Uterus (tissue), 4 donors: ENCODE results near the gene STARD8. TPM values are rescaled to one million over a fixed set of nuclear protein-coding genes. Genes with fewer than 3 reads are reported as not detected.
"Not testable (repeated sequence)": the region's sequence is repeated elsewhere in the genome, so short reads cannot be mapped to it uniquely, and the experiment has no call there.

Experiments
- DNase-seq, 2 donors: peaks; one replicate each; pipeline ENCODE4 v3.0.0-alpha.2; 2019 to 2020
- H3K27ac ChIP-seq, 2 donors: fragments of 200-600 bp; sonication (generic); 1 replicate in 1 of 2; 2 replicates in 1 of 2; pipeline ENCODE4 v1.5.1; 2016 to 2018
- H3K27me3 ChIP-seq, 2 donors: fragments of 200-600 bp; sonication (generic); one replicate each; pipeline ENCODE4 v1.5.1; 2018 to 2019; ENCODE audit warnings: control low read depth in 1 of 2
- H3K36me3 ChIP-seq, 2 donors: fragments of 200-600 bp; sonication (generic); one replicate each; pipeline ENCODE4 v1.5.1; 2019; ENCODE audit warnings: control low read depth in 1 of 2
- H3K4me1 ChIP-seq, 2 donors: fragments of 200-600 bp; sonication (generic); one replicate each; pipeline ENCODE4 v1.5.1; 2018 to 2019; ENCODE audit warnings: control low read depth in 1 of 2
- H3K4me3 ChIP-seq, 2 donors: fragments of 200-600 bp; sonication (generic); 1 replicate in 1 of 2; 2 replicates in 1 of 2; pipeline ENCODE4 v1.5.1; 2018 to 2019; ENCODE audit warnings: mild to moderate bottlenecking in 1 of 2
- H3K9me3 ChIP-seq, 2 donors: fragments of 200-600 bp; sonication (generic); one replicate each; pipeline ENCODE4 v1.5.1; 2019; ENCODE audit warnings: control low read depth in 1 of 2
- POLR2A ChIP-seq, 2 donors: fragments of 450-650 bp; IDR thresholded peaks; one replicate each; pipeline ENCODE4 v1.6.1; 2016; ENCODE audit warnings: antibody characterized with exemption in 2 of 2, mild to moderate bottlenecking in 1 of 2, moderate library complexity in 1 of 2
- intact Hi-C: fragments of 100-400 bp; cut with DNase I; formaldehyde crosslinking; loops from one replicate; pipeline ENCODE4 v1.15.1; 2023; ENCODE audit warnings: low total_unique reads
- total RNA-seq, 4 donors: library from RNA; depleted of rRNA in 3 of 4; stranded (reverse); fragments of >200 nt in 3 of 4; gene quantifications; one replicate each; pipeline versions ENCODE4 v1.1.0 to v1.2.4, GENCODE V29; 2014 to 2023
- TF ChIP-seq, protein P1 (sequence below), 4 experiments: fragments of 200-600 bp in 2 of 4; fragments of 450-650 bp in 2 of 4; sonication (generic) in 2 of 4; IDR thresholded peaks; one replicate each; pipeline ENCODE4 v1.5.1; 2016 to 2019; ENCODE audit warnings: antibody characterized with exemption in 4 of 4, mild to moderate bottlenecking in 2 of 4, moderate library complexity in 1 of 4
- donor health status: DM: yes; HTN: yes; CAD: no.

STARD8 gene
- total RNA-seq, 4 donors from 2014 or later = 10.9 to 25.4 (median 17.2) TPM

DNA sequence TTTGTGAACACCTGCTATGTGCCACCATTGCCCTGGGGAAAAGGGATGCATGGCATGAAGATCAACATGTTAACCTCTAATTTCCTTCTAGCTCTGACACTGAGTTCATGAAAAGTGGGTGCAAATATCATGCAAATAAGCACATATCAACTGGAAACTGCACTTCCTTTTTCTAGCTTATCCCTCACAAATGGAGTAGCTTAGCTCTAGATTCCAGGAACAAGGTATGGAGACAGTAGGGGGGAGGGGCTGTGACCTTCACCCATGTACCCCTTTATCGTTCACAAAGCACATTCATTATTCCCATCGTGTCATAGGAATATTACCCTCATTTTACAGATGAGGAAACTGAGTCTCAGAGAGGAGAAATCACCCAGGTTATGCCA is 37.4 kb downstream of the STARD8 start:
- Histone ChIP-seq H3K27me3 (no peaks in the 10 kb centered on the region), H3K4me1 (no peaks in the 10 kb centered on the region), H3K36me3 (no peaks in the 10 kb centered on the region), H3K27ac (peak overlapping the region in 1 of 2 donors; percentile 33), H3K9me3 (no peaks in the 10 kb centered on the region), H3K4me3 (no peak overlapping the region)
- TF ChIP-seq POLR2A (IDR thresholded peaks at IDR 0.05) = no peak
- TF ChIP-seq, protein P1, sequence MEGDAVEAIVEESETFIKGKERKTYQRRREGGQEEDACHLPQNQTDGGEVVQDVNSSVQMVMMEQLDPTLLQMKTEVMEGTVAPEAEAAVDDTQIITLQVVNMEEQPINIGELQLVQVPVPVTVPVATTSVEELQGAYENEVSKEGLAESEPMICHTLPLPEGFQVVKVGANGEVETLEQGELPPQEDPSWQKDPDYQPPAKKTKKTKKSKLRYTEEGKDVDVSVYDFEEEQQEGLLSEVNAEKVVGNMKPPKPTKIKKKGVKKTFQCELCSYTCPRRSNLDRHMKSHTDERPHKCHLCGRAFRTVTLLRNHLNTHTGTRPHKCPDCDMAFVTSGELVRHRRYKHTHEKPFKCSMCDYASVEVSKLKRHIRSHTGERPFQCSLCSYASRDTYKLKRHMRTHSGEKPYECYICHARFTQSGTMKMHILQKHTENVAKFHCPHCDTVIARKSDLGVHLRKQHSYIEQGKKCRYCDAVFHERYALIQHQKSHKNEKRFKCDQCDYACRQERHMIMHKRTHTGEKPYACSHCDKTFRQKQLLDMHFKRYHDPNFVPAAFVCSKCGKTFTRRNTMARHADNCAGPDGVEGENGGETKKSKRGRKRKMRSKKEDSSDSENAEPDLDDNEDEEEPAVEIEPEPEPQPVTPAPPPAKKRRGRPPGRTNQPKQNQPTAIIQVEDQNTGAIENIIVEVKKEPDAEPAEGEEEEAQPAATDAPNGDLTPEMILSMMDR (IDR thresholded peaks at IDR 0.05) = no peak
- no peak for DNase-seq
- intact Hi-C loops = no loop called here

DNA sequence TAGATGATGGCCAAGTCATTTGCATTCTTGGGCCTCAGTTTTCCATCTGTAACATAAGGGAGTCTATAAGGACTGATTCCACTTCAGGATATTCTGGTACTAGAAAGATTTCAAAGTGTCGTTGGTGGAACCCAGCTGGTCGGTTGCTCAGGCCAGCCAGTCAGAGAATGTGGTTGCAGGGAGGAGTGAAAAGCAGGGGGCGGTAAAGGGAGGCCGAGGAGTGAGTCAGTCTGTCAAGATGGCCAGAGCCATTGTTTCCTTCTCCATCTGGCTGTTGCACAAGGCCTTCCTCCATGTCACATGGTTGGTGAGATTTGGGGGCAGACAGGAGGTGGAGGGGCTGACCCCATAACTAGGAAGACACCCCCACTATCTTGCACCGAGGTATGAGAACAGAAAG is 38.2 kb downstream of the STARD8 start:
- Histone ChIP-seq H3K4me3 (peak overlapping the region in 1 of 2 donors; percentile 30), H3K9me3 (no peaks in the 10 kb centered on the region), H3K4me1 (no peaks in the 10 kb centered on the region), H3K36me3 (no peaks in the 10 kb centered on the region), H3K27ac (peak overlapping the region; percentile 72 to 76), H3K27me3 (no peaks in the 10 kb centered on the region)
- DNase-seq = peak; percentile 47 to 48
- TF ChIP-seq, protein P1 (IDR thresholded peaks at IDR 0.05) = no peak
- TF ChIP-seq POLR2A (IDR thresholded peaks at IDR 0.05) = no peak
- intact Hi-C loops = no loop called here

DNA sequence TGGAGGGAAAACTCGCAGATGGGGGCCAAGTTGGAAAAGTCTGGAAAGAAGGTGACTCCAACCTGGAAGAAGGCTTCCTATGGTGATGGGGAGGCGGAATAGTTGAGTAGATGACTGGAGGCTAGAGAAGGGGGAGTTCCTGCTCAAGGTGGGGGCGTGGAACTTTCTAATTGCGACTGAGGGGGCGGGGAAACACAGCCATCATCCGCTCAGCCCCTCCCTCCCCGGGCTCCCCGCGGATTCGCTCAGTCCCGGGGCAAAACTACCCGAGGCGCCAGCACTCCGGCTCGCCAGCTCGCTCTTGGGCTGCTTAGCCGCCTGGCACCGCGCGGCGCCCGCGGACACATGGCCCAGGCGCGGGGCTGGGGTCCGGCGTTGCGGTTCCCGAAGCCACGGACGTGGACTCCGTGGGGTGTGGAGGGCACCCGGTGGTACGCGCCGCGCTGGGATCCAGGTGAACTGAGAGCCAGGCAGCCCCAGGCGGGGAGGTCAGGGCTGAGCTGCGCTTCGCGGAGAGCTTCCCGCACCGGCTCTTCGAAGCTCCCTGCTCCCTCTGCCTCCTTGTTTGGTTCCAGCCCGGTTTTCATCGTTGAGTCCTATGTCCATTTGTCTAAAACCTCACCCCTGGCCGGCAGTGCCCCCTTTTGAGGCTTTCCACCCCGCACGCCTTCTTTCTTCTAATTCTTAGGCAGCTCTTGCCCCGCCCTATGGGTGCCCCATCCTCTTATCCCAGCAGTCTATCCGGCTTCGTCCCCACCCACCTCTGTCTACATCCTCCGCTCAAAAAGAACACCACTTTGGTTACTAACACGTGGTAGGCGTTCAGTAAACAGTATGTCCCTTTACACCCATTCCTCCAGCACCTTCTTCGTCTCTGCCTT is 38.9 kb downstream of the STARD8 start:
- peak; percentile 61 to 63 for DNase-seq
- Histone ChIP-seq H3K9me3 (no peaks in the 10 kb centered on the region), H3K27ac (peak overlapping the region; percentile 72 to 76), H3K4me3 (peak overlapping the region in 1 of 2 donors; percentile 30), H3K4me1 (no peaks in the 10 kb centered on the region), H3K27me3 (no peaks in the 10 kb centered on the region), H3K36me3 (no peaks in the 10 kb centered on the region)
- TF ChIP-seq, protein P1 (IDR thresholded peaks at IDR 0.05) = peak in 1 of 4 experiments; percentile 3
- peak in 1 of 2 donors; percentile 31 for TF ChIP-seq POLR2A (IDR thresholded peaks at IDR 0.05)
- intact Hi-C loops = no loop called here

DNA sequence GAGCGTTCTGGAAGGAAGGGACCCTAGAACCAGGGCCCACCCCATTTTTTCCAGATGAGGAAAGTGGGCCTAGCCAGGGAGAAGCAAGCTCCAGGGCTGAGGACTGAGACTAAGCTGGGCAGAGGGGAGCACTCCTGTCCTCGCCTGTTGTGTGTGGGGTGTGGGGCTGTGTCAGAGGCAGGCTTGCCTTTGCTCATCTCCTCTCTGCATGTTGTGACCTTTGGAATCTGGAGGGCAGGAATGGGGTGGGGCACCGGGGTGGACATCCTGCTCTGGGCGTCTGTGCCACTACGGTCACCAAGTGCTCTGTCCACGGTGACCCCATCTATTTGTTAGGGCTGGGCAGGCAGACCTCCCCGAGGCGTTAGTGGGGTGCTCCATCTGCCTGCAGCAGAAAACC is 41.5 kb downstream of the STARD8 start:
- H3K36me3 ChIP-seq, H3K4me3 ChIP-seq, intact Hi-C loops, H3K27me3 ChIP-seq, H3K9me3 ChIP-seq, H3K4me1 ChIP-seq, H3K27ac ChIP-seq, DNase-seq: not testable (repeated sequence)

DNA sequence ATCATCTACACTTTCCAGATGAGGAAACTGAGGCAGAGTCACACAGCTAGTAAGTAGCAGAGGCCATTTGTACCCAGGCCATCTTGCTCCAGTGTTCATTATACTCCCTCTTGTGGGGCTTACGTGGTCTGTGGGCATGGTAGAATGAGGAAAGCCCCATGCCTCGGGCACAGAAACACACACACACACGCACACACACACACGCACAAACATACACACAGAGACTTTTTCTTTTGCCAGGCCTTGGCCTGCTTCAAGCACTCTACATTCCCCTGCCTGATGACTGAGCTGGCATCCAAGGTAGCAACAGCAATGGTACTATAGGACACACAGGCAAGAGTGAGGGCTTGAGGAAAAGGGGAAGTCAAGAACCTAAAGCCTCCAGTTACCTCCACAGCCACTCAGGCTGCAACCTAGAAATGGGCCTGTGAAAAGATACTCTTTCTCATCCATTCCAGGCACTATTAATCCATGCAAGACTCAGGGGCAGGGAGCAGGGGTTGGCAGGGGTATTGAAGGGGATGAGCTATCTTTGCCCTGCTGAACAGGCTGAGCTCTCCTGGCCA is 43.6 kb downstream of the STARD8 start:
- Histone ChIP-seq H3K4me1 (no peaks in the 10 kb centered on the region), H3K36me3 (no peaks in the 10 kb centered on the region), H3K4me3 (no peak overlapping the region), H3K9me3 (no peaks in the 10 kb centered on the region), H3K27ac (no peak overlapping the region), H3K27me3 (no peaks in the 10 kb centered on the region)
- intact Hi-C loops = no loop called here
- TF ChIP-seq, protein P1 (IDR thresholded peaks at IDR 0.05) = no peak
- no peak for TF ChIP-seq POLR2A (IDR thresholded peaks at IDR 0.05)
- no peak for DNase-seq
